ENCODE results near the gene SHROOM3.

The SHROOM3 gene

DNA sequence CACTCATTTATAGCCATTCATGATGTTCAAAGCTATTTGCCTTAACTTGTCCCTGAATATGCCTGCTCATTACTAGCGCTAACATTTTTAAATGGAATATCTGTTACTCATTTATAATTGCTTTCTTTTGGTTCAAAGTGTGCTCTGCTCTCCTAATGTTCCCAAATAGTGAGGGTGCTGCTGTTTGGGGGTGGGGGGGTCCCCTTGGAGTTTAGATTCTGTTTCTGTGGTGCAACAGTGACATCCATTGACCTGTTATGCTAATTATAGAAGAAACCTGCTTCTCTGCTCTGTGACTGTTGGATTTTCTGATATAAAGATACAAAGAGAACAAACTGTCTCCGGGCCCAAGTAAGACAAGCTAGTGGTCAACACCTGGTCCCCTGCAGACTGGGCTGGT lies 222.4 kb downstream of the SHROOM3 start:
- TF ChIP-seq, protein P1, sequence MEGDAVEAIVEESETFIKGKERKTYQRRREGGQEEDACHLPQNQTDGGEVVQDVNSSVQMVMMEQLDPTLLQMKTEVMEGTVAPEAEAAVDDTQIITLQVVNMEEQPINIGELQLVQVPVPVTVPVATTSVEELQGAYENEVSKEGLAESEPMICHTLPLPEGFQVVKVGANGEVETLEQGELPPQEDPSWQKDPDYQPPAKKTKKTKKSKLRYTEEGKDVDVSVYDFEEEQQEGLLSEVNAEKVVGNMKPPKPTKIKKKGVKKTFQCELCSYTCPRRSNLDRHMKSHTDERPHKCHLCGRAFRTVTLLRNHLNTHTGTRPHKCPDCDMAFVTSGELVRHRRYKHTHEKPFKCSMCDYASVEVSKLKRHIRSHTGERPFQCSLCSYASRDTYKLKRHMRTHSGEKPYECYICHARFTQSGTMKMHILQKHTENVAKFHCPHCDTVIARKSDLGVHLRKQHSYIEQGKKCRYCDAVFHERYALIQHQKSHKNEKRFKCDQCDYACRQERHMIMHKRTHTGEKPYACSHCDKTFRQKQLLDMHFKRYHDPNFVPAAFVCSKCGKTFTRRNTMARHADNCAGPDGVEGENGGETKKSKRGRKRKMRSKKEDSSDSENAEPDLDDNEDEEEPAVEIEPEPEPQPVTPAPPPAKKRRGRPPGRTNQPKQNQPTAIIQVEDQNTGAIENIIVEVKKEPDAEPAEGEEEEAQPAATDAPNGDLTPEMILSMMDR (IDR thresholded peaks at IDR 0.05; ENCODE audit: borderline replicate concordance, control extremely low read depth, extremely low read depth, insufficient read depth, missing control alignments): no peak
- no peak for DNase-seq (ENCODE audit: low spot score)
- in situ Hi-C loops (cut with MboI; ENCODE audit: low sequenced_read_pairs, unreplicated experiment): no loop called here

DNA sequence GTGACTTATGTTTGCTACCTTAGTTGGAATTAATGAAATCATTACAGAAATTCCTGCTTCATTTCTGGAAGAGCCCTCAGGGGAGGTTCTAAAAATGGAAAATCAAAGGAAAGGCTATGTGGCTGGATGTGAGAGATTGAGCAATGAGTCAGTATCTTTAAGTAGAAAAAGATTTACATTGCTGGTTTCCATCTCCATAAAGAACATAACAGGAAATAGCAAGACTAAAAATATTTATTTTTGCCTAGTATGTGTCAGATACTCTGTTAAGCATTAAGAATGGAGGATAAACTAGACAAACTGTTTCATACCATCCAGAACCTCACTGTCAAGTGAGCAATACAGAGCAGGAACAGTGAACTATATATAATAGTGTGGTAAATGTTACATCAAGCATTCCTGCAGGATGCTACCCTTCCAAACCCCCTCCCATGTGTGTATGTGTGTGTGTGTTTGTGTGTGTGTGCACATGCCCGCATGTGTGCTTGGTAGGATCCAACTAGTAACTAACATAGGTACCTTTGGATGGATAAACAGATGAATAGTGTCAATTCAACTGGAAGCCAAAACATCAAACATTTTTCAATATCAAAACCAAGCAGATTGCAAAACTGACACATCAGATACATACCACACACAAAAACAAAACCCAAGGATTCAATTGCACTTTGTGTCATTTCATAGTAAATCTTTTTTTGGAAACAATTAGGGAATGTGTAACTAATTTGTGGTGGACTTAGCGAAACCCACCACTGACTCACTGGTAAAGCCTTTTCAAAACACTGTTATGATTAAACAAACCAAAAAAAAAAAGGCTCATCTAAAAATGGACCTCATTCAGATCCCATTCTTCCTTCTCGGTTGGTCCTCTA lies 223.4 kb downstream of the SHROOM3 start:
- in situ Hi-C loops (cut with MboI; ENCODE audit: low sequenced_read_pairs, unreplicated experiment): no loop called here
- TF ChIP-seq, protein P1 (IDR thresholded peaks at IDR 0.05; ENCODE audit: borderline replicate concordance, control extremely low read depth, extremely low read depth, insufficient read depth, missing control alignments): no peak
- DNase-seq (ENCODE audit: low spot score): no peak

DNA sequence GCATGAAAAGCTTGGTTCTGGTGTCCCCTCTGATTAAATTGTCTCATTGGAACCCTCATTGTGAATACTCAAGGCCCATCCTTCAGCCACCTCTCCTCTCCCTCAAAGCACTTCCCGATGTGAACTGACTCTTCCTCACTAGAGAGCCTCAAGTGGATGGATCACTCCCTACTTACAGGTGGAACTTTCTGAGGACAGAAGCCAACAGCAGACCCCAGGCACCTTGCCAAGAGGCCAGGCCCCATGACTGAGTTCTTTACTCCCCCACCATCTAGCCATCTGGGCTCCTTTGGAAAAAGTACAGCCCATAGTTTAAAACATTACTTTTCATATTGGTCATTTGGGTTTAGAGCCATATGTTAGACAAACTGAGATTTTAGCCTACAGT lies 224.1 kb downstream of the SHROOM3 start:
- TF ChIP-seq, protein P1 (IDR thresholded peaks at IDR 0.05; ENCODE audit: borderline replicate concordance, control extremely low read depth, extremely low read depth, insufficient read depth, missing control alignments): no peak
- no peak for DNase-seq (ENCODE audit: low spot score)
- in situ Hi-C loops (cut with MboI; ENCODE audit: low sequenced_read_pairs, unreplicated experiment): no loop called here

DNA sequence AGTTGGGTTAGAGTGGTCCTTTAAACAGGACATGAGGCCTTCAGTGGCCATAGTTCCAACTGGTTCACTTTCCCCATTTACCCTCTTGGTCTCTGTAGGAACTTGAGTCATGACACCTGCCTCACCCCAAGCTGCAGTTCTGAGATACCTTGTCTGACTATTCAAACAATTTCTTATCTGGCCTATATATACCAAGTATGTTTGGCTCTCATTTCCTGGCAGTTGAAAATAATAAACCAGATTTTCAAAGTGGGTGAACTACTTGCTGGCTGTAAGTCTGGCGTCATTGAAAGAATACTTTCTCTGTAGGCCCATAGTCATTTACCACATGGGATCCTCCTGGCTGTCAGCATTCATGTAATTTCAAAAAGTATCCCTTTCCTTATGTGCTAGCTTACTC lies 228.8 kb downstream of the SHROOM3 start:
- no peak for DNase-seq (ENCODE audit: low spot score)
- in situ Hi-C loops (cut with MboI; ENCODE audit: low sequenced_read_pairs, unreplicated experiment): no loop called here
- TF ChIP-seq, protein P1 (IDR thresholded peaks at IDR 0.05; ENCODE audit: borderline replicate concordance, control extremely low read depth, extremely low read depth, insufficient read depth, missing control alignments): no peak

DNA sequence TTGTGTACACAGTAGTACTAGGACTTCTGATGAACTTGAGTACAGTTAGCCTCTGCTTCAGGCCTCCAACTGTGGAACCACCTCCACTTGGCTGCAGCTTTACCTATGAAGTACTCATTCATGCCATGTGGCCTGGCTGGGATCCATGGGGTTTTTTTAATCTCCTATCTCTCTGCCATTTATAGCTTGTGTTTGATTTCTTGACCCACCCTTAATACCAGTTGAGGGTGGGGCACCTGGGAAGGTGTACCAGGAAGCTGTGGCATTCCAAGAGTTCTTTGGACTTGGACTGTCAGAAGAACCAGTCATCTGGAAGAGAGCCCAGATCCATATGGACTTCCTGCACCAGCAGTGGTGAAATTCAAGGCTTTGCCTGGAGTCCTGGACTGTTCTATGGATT lies 230.1 kb downstream of the SHROOM3 start:
- TF ChIP-seq, protein P1 (IDR thresholded peaks at IDR 0.05; ENCODE audit: borderline replicate concordance, control extremely low read depth, extremely low read depth, insufficient read depth, missing control alignments): no peak
- in situ Hi-C loops (cut with MboI; ENCODE audit: low sequenced_read_pairs, unreplicated experiment): no loop called here
- DNase-seq (ENCODE audit: low spot score): no peak

DNA sequence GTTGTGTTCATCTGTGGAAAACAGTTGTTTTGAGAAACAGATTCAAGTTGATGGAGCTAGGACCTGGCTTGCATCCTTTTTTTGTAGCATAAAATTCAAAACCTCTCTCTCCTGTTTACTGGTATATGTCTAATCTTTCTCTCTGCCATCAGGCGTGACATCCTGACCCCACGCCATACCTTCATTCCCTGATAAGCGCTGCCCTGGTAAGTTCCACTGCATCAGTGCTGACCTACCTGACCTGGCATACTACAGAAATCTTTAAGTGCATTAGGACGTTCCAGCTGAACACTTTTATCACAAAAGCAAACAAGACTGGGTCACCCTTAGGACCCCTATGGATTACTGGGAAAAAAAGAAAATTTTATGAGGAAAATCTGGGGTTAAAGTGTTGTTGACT lies 230.7 kb downstream of the SHROOM3 start:
- DNase-seq (ENCODE audit: low spot score): no peak
- TF ChIP-seq, protein P1 (IDR thresholded peaks at IDR 0.05; ENCODE audit: borderline replicate concordance, control extremely low read depth, extremely low read depth, insufficient read depth, missing control alignments): no peak

More for the DNA sequence above, 230.7 kb downstream of the SHROOM3 start:
- in situ Hi-C loops (cut with MboI; ENCODE audit: low sequenced_read_pairs, unreplicated experiment): no loop called here

All from GM13976 (cell line).